ENCODE data around the gene IL15RA.
"Not testable (repeated sequence)": the region's sequence is repeated elsewhere in the genome, so short reads cannot be mapped to it uniquely, and the experiment has no call there.

IL15RA gene

DNA sequence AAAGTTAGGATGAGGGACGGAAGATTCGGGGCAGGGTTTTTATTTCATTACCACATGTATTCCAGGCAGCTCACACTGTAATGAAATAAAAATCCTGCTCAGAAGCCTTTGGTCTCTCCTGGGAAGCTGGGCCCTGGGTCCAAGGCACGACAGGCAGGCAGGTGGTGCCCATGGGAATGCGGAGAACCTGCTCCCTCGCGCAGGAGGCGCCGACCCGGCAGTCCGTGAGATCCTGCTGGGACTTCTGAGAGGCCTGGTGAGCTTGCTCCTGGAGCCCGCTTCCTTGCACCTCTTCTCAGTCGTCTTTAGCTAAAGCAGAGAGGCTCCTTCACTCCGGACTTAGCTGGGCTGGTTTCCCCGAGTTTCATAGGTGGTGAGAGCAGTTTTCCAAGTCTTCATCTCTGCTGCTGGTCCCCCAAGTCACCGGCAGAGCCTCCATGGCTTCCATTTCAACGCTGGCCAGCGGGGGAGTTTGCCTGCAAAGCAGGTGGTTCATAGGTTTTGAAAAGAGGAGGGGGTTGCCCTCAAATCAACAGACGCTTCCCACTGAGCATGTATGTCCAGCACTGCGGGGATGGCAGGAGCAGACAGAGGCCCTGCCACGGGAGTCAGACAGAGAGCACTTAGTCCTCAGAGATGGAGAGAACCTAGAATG lies 24.5 kb downstream of the IL15RA start:
- in situ Hi-C loops (cut with MboI; ENCODE audit: low sequenced_read_pairs): no loop called here

DNA sequence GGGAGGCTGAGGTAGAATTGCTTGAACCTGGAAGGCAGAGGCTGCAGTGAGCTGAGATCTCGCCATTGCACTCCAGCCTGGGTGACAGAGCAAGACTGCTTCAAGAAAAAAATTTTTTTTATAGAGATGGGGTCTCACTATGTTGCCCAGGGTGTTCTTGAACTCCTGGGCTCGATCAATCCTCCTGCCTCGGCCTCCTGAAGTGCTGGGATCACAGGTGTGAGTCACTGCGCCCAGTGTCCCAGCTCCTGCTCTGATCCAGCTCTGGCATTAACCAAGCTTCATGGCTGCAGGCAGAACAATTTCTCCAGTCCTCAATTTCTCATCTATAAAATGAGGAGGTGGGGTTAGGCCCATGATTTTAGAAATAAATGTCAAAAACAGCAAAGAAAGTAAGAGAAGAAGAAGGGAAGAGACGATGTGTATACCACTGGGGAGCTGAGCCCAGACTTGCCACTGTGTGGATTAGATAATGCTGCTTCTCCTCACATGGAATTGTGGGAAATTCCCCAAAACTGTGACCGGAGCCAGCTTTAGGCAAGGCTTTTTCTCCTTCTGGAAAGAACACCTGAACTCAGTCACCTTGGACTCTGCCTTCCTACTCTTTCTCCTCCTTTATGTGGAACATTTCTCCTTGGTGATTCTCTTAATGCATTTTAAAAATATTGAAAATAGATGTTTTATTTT lies 25.5 kb downstream of the IL15RA start:
- in situ Hi-C loops (cut with MboI; ENCODE audit: low sequenced_read_pairs): no loop called here

DNA sequence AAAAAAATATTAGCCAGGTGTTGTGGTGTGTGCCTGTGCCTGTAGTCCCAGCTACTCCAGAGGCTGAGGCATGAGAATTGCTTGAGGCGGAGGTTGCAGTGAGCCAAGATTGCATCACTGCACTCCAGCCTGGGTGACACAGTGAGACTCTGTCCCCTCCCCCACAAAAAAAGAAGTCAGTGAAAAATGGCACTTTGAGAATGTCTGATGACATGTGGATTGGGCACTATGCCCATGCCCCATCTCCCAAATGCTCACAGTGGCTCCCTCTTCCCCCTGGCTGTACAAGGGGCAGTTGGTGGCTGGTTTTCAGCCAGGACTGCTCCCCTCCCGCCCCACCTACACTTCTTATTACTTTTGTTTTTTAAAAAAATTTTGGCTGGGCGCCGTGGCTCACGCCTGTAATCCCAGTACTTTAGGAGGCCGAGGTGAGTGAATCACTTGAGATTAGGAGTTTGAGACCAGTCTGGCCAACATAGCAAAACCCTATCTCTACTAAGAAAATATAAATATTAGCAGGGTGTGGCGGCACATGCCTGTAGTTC lies 26.1 kb downstream of the IL15RA start:
- in situ Hi-C loops (cut with MboI; ENCODE audit: low sequenced_read_pairs): no loop called here

DNA sequence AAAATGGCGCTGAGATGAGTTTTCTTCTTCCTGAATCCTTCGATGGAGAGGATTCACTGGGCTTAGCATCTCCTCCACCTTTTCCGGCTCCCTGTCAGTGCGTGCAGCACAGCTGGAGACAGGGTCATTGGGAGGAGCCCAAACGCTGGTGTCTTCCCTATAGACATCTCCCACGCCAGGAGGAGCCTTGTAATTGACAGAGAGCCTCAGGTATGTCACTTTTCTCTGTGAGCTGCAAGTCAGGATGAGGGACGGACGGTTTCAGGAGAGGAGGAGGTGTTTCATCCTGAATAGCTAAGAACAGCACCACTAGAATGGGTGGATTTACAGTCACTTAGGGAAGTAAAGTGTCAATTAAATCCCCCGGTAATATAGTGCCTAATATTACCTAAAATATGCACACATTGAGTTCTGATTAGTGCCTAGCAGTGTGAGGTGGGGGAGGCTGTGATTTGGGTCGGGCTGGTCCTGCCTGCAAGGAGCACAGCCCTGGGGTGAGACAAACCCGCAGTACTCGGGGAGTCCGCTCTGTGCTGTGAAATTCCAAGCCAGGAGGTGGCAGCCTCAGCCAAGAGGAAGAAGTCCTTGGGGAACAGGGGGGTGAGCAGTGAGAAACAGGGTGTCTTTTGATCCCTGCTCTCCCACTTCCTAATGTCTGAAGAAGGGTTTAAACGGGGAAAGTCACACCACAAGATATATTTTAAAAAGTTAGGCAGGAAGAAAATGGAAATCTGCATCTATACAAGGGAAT lies 28.2 kb downstream of the IL15RA start:
- in situ Hi-C loops (cut with MboI; ENCODE audit: low sequenced_read_pairs): no loop called here

DNA sequence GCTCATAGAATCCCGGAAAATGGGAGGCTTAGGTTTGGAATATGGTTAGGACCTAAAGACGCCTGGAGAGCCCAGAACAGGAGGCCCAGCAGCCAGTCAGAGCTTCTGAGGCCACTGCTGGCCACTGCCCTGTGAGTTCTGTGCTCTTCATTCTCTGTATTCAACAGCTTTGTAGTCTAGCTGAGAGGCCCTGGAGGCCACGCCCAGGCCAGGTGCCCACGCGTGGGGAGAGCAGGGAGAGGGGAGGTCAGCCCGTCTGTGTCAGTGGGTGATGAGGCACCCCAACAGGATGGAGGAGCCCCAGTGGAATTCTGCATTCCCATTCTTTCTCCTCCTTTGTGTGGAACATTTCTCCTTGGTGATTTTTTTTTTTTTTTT lies 29.1 kb downstream of the IL15RA start:
- in situ Hi-C loops (cut with MboI; ENCODE audit: low sequenced_read_pairs): no loop called here

DNA sequence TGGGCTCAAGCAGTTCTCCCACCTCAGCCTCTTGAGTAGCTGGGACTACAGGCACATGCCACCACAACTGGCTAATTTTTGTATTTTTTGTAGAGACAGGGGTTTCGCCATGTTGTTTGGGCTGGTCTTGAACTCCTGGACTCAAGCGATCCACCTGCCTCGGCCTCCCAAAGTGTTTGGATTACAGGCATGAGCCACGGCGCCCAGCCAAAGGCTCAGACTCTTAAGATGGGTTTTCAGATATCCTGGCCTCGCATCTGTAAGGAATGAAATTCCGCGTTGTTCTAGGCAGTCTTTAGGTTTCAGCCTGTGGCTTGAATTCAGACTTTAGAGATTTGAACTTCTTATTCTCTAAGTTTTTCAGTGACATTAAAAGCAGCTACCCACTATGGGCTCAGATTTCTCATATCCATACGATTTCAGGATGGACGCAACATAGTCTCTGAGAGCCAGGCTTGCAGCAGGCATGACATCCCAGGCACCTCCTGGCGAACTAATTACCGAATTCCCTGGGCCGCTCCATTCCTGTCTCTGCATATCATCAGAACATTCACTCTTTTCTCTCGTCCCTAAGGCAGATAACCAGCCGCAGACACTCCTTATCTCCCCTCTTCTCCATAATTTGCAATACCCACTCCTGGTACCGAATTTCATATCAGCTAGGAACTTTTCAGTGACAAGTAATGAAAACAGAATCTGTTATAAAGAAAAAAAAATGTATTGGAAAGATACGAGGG lies 29.7 kb downstream of the IL15RA start:
- in situ Hi-C loops (cut with MboI; ENCODE audit: low sequenced_read_pairs): no loop called here

DNA sequence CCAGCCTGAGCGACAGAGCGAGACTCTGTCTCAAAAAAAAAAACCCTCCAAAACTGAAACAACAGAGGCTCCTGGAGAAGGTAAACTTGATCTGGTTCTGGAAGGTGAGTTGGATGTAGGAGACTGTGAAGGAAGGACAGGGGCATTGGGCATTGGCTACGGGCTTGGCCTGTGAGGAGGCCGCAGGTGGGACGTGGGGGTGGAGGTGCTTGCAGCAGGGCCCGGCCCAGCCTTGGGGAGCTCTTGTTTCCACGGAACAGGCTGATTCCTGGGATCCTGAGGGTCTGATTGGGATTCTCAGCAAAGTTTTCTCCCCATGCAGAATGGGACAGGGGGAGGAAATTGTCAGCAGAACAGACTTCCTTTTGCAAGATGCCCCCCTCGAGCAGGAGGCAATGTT lies 30.6 kb downstream of the IL15RA start:
- in situ Hi-C loops (cut with MboI; ENCODE audit: low sequenced_read_pairs): no loop called here

DNA sequence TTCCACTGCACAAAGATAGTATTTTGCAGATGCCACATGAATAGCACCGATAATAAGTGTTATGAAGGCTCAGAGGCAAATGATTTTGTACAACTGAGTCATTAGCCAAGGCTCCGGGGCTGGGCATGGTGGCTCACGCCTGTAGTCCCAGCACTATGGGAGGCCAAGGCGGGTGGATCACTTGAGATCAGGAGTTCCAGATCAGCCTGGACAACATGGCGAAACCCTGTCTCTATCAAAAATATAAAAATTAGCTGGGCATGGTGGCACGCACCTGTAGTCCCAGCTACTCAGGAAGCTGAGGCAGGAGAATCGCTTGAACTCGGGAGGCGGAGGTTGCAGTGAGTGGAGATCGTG lies 30.9 kb downstream of the IL15RA start:
- in situ Hi-C loops (cut with MboI; ENCODE audit: low sequenced_read_pairs): not testable (repeated sequence)

DNA sequence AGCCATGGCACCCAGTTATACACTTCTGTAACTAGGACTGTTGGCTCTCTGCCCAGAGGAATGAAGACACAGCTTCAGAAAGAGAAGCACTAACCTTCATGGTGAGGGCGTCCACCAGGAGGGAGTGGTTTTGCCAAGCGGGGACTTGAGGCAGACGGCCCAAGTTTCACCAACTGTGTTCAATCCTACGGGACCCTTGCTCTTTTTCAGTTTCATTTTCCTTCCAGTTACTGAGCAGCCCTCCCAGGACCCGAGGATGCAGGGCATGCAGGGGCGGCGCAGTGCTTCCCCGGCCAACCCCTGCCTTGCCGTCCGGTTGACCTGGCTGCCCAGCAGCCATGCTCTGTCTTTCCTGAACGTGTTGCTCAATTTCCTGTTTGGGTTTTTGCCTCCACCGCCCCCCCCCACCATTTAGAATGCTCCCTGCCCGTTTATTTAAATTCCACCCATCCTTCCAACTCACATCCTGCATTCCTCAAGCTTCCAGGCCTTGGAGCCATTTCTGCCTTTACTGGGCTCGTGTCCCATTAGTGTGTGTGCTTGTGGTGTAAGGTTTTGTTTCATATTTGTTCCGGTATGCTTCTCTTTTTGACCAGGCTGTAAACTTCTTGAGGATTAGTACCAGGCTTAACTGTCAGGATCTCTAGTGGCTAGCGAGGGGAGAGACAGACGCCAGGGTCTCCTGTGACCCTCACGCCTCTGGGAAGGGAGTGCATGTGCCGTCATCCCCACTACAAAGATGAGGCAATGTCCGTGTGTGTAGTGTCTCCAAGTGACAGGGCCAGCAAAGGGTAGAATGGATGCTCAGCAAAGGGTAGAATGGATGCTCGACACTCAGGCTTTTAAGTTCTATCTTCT lies 31.6 kb downstream of the IL15RA start:
- in situ Hi-C loops (cut with MboI; ENCODE audit: low sequenced_read_pairs): no loop called here

DNA sequence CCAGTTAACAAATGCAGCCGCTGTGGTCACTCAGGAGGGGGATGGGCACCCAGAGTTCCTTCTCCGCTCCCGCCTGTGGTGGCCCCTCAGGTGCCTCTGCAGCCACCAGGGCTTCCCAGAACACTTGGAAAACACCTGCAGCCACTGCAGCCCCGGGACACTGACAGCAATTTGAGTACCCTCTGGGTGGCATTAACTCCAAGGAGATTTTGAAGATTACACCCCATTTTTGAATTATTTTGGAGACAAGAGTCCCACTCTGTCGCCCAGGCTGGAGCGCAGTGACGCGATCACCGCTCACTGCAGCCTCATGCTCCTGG lies 32.2 kb downstream of the IL15RA start:
- in situ Hi-C loops (cut with MboI; ENCODE audit: low sequenced_read_pairs): no loop called here

DNA sequence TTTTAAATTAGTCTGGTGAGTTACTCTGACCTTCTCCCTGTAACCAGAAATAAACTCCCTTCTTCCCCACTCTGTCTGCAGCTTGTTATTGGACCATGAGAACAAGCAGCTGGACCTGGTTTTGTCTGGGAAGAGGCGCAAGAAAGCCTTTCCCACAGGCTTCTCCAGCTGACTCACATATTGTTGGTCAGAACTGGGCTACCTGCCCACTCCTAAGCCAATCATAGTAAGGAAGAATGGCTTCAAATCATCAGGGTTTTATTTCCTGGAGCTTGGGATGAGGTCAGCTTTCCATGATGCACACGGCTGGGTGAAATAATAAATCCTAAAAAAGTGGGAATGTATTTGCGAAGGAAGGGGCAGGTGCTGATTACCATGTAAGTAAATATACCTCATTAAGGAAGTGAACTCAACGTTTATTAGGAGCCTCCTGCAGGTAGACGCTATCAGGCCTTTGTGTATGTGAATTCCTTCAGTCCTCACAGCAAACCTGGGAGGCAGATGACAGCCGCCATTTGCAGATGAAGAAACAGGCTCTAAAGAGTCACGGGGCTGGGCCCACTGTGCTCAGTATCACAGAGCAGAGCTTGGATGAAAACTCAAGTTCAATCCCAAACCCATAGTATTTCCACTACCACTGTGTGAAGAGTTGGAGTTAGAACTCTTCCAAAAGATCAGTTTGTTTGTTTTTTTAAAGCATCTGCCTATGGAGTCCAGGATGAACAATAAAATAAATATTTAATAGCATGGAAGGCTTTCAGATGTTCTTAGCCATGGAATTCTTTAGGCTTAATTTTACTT lies 32.8 kb downstream of the IL15RA start:
- in situ Hi-C loops (cut with MboI; ENCODE audit: low sequenced_read_pairs): no loop called here

DNA sequence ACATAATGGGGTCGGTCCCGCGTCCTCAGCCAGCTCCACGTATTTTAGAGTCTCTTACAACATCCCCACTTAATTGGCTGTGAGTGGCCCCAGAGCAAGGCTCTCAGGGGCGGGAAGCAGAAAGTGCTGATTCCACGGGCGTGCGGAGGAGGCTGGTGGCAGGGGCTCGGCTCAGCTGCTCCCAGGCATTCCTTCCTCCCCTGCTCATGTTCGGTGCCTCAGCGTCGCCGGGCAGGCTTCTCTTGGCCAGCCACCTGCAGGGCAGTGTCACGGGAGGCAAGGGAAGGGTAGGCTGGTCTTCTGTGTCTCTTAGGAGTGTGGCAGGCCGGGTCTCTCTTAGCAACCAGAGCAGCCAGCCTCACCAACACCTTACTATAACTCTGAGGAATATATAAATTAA lies 33.8 kb downstream of the IL15RA start:
- in situ Hi-C loops (cut with MboI; ENCODE audit: low sequenced_read_pairs): no loop called here

DNA sequence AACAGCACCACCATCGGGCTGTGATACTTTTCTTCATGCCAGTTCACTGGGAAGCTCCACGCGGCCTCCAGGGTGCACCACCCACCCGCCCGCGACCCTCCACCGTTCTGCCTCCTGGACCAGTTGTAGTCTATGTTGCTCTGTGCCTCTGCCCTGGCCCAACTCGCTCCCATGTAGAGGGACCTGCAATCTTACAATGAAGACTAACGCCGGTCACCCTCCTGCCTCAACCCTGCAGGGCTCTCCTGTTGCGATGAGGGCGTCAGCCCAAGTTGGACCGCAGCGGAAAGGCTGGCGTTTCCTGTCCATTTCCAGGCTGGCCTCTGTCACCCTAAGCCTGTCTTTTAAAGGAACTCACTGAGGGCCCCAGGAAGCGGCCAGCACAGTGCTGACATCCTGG lies 34.9 kb downstream of the IL15RA start:
- in situ Hi-C loops (cut with MboI; ENCODE audit: low sequenced_read_pairs): no loop called here

DNA sequence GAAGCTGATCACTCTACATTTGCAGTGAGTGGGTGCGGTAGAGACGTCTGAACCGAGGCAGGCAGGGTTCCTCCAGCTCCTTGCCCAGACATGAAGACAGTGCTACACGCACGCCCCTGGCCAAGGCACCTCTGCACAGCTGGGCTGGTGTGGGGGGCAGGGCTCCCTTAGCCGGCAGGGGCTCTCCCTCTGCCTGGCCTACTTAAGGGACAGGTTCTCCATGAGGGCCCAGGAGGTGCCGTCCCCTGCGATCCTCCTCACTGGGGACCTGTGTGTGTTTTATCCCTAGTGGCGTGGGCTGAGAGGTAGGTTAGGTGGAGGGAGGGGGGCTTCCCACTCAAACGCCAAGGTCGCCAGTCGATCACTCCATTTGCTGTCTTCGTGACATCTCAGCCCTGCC lies 35.3 kb downstream of the IL15RA start:
- in situ Hi-C loops (cut with MboI; ENCODE audit: low sequenced_read_pairs): no loop called here

DNA sequence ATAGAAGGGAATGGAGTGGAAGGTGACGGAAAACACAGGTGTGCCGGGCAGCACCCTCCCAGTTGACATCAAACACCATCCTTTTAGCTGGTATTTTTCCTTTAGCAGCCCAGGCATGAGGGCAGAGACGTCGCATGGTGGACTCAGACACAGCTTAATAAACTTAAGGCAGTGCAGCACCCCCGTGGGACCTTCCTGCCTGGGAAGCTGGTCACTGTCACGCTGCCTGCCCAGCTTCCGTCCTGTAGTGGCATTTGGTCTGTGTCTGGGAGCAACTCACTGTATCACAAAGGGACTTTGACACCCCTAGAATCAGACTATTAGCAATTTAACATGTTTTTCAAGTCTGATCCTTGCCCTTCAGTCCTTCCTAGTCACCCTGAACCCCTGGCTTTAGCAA lies 35.8 kb downstream of the IL15RA start:
- in situ Hi-C loops (cut with MboI; ENCODE audit: low sequenced_read_pairs): no loop called here

DNA sequence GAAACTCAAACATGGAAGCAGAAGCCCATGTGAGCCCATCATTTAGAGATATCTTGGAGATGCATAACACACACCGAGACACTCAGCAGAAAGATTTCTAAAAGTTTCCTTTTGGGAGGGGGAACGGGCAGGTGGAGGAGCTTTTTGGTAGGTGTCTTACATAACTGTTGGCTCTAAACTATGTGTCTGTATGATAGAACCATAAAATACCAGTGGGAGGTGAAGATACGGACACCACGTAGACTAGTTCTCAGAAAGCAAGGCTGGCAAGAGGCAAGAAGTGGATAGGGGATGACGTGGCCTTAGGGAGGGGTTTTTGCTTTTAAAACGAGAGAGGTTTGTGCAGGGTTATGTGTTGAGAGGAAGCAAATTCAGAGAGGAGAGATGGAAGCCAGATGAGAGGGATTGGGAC lies 36.5 kb downstream of the IL15RA start:
- in situ Hi-C loops (cut with MboI; ENCODE audit: low sequenced_read_pairs): no loop called here

DNA sequence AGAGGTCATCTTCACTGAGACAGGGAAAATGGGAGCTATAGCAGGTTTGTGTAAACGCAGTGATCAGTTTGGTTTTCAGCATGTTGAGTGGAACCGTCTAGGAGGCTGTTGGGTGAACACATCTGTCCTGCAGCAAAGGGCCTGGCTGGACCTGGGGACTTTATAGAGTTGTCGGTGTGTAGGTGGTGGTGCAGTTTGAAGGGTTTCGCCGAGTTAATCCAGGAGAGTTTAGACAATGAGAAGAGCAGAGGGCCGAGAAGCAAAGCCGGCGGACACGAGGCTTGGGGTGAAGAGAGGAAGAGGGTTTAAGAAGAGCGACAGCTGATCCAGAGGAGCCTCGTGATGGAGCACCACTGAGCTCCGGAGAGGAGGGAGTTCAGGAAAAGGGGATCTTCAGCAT lies 39.1 kb downstream of the IL15RA start:
- in situ Hi-C loops (cut with MboI; ENCODE audit: low sequenced_read_pairs): no loop called here

DNA sequence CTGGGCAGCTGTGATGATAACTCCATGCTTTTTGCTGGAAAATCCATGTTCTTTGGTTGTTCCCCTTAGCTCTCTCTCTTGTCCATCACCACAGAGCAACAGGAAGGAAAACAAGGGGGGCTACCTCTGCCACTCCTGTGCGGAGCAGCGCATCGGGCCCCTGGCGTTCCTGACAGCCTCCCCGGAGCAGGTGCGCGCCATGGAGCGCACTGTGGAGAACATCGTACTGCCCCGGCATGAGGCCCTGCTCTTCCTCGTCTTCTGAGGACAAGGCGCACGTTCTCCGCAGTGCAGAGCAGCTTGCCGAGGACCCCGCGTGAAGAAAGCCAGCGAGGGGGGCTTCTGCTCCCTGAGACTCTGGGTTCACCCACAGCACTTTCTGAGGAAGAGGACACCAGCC lies 40.3 kb downstream of the IL15RA start:
- in situ Hi-C loops (cut with MboI; ENCODE audit: low sequenced_read_pairs): no loop called here

DNA sequence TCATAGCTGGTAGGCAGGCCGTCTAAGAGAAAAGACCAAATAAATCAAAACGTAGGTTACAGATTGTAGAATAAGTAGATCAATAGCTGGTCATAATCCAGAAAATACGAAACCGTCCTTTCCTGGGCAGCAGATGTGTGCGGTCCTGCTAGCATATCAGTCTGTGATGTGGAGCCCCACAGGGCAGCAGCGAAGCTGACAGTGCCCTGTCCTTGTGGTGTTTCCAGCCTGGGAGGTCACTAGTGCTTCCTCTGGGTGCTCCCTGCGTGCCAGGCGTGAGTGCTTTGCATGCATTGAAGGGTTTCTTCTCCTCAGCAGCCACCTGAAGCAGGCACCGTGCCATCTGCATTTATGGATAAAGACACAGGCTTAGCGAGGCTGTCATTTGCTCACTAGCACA lies 41.7 kb downstream of the IL15RA start:
- in situ Hi-C loops (cut with MboI; ENCODE audit: low sequenced_read_pairs): no loop called here
